K562 (cell line): Measurements from ENCODE around the gene SAMD10. TPM values are rescaled to one million over a fixed set of nuclear protein-coding genes. Genes with fewer than 3 reads are reported as not detected.
A peak's percentile ranks its signal among the peaks of the same experiment; 100 is the strongest.

Experiments
- AFF4 ChIP-seq: sonication (generic); formaldehyde crosslinking; IDR thresholded peaks from 2 replicates; pipeline ENCODE4 v1.8.0; 2023; ENCODE audit warnings: mild to moderate bottlenecking, missing genetic modification reagents
- BRCA1 ChIP-seq, 2 experiments: fragments of 450-650 bp in 1 of 2; sonication (generic) in 1 of 2; formaldehyde crosslinking in 1 of 2; IDR thresholded peaks; 2 replicates each; pipeline versions ENCODE4 v1.5.0 to v1.6.1; 2017 to 2020; ENCODE audit warnings: mild to moderate bottlenecking in 1 of 2, missing genetic modification reagents in 1 of 2
- CREBBP ChIP-seq: IDR thresholded peaks from one replicate; pipeline ENCODE4 v1.6.1; 2012; ENCODE audit warnings: low read depth, mild to moderate bottlenecking, control low read depth, inconsistent platforms, low read length
- ETV5 ChIP-seq: sonication (generic); formaldehyde crosslinking; IDR thresholded peaks from 2 replicates; pipeline ENCODE4 v1.4.0; 2020; ENCODE audit warnings: low read depth, mild to moderate bottlenecking, missing genetic modification reagents
- FOXP1 ChIP-seq: sonication (generic); formaldehyde crosslinking; IDR thresholded peaks from 2 replicates; pipeline ENCODE4 v1.8.0; 2022; ENCODE audit warnings: mild to moderate bottlenecking, missing genetic modification reagents
- GABPA ChIP-seq: fragments of 200-800 bp; sonication (Bioruptor generic); conservative IDR thresholded peaks from 2 replicates; pipeline ENCODE4 v1.6.1; 2016; ENCODE audit warnings: low read depth, missing genetic modification characterization, missing compliant biosample characterization
- HMGN3 ChIP-seq: IDR thresholded peaks from 2 replicates; pipeline ENCODE4 v1.6.1; 2011; ENCODE audit warnings: borderline replicate concordance, low read depth, mild to moderate bottlenecking, mixed read lengths, low read length; ENCODE audit not compliant: insufficient read length; ENCODE audit errors: extremely low read depth
- L3MBTL2 ChIP-seq: fragments of 450-650 bp; IDR thresholded peaks from 2 replicates; pipeline ENCODE4 v1.6.1; 2016; ENCODE audit warnings: mild to moderate bottlenecking, moderate library complexity
- PTTG1 ChIP-seq: fragments of 450-650 bp; IDR thresholded peaks from 2 replicates; pipeline ENCODE4 v1.6.1; 2016; ENCODE audit warnings: low read depth, mild to moderate bottlenecking, missing genetic modification characterization, missing compliant biosample characterization
- RFX5 ChIP-seq: IDR thresholded peaks from 2 replicates; pipeline ENCODE4 v1.6.1; 2011; ENCODE audit warnings: low read depth, mild to moderate bottlenecking, improper control_type of control experiment, low read length
- TCF7 ChIP-seq: sonication (generic); IDR thresholded peaks from 2 replicates; pipeline ENCODE4 v1.6.1; 2016; ENCODE audit warnings: antibody characterized with exemption, borderline replicate concordance
- YY1 ChIP-seq, 3 experiments: IDR thresholded peaks; 2 replicates each; pipeline ENCODE4 v1.6.1; 2011; ENCODE audit warnings: low read length in 2 of 3, mild to moderate bottlenecking in 2 of 3, moderate library complexity in 2 of 3, borderline replicate concordance in 1 of 3, control low read depth in 1 of 3, low read depth in 1 of 3; ENCODE audit not compliant: insufficient read depth in 3 of 3, insufficient replicate concordance in 2 of 3, control insufficient read depth in 1 of 3, insufficient read length in 1 of 3; ENCODE audit errors: extremely low read depth in 1 of 3
- ZNF436 ChIP-seq: fragments of 250-450, 450-650 bp; sonication (Bioruptor Pico); formaldehyde crosslinking; IDR thresholded peaks from 2 replicates; pipeline ENCODE4 v1.7.0; 2020; ENCODE audit warnings: mild to moderate bottlenecking
- ZNF507 ChIP-seq: conservative IDR thresholded peaks from 2 replicates; pipeline ENCODE4 v1.6.1; 2017; ENCODE audit warnings: missing genetic modification characterization, missing compliant biosample characterization
- polyA plus RNA-seq, 8 experiments: library from polyadenylated mRNA; depleted of rRNA in 4 of 8; stranded (reverse) in 5 of 8; unstranded in 3 of 8; fragments of >200 nt; fragmentation: Nextera tagmentation in 2 of 8; fragmentation: Illumina TruSeq in 1 of 8; extraction: Ambion mirVana in 2 of 8; extraction: Trizol in 1 of 8; gene quantifications; 2 replicates each; pipeline versions ENCODE4 v1.2.1 to v1.2.3, GENCODE V29; 2011 to 2014; ENCODE audit warnings: inconsistent platforms in 1 of 8, missing spikeins in 1 of 8
- total RNA-seq, 7 experiments: library from RNA; depleted of rRNA in 6 of 7; stranded (reverse); fragments of >200 nt in 6 of 7; fragmentation: Illumina TruSeq in 2 of 7; extraction: Trizol in 2 of 7; gene quantifications; 2 replicates each; pipeline versions ENCODE4 v1.2.1 to v1.2.3, GENCODE V29; 2011 to 2021; ENCODE audit warnings: low replicate concordance in 1 of 7
- TF ChIP-seq, protein P1 (sequence below): fragments of 250-450 bp; sonication (Bioruptor Pico); IDR thresholded peaks from 2 replicates; pipeline ENCODE4 v1.5.0; 2021; ENCODE audit warnings: mild to moderate bottlenecking, moderate library complexity
- TF ChIP-seq, protein P2 (sequence below): sonication (generic); formaldehyde crosslinking; IDR thresholded peaks from 2 replicates; pipeline ENCODE4 v1.8.0; 2022; ENCODE audit warnings: mild to moderate bottlenecking, missing genetic modification reagents

The SAMD10 gene
- total and polyA plus RNA-seq, 9 of the 15 experiments (the other 6 are each of a cell fraction or from before 2014, with no cell fraction given) = 0.37 to 15.2 (median 4.8) TPM

GRCh38 chr20:63980806-63981728, 1.6 kb upstream of the SAMD10 start, which contains the start of gene PRPF6 (continued):
- TF ChIP-seq BRCA1 (IDR thresholded peaks at IDR 0.05) (no peak), BRCA1 (CRISPR knock-in tag; IDR thresholded peaks at IDR 0.05) (no peak), RFX5 (no peak), ZNF436 (no peak), L3MBTL2 (peak; percentile 82), CREBBP (no peak), YY1 (IDR thresholded peaks at IDR 0.05; ENCODE audit: borderline replicate concordance in 1 of 3, control insufficient read depth in 1 of 3, extremely low read depth in 1 of 3, insufficient read depth in 3 of 3, insufficient read length in 1 of 3, insufficient replicate concordance in 2 of 3, low read depth in 1 of 3, low read length in 2 of 3) (peak in 2 of 3 experiments; percentile 36 to 49), GABPA (peak; percentile 99), ETV5 (CRISPR knock-in tag) (peak; percentile 91), HMGN3 (peak; percentile 72), AFF4 (no peak), TCF7 (peak; percentile 88), PTTG1 (no peak), ZNF507 (tag) (no peak), FOXP1 (CRISPR knock-in tag) (no peak)
- TF ChIP-seq, protein P1, sequence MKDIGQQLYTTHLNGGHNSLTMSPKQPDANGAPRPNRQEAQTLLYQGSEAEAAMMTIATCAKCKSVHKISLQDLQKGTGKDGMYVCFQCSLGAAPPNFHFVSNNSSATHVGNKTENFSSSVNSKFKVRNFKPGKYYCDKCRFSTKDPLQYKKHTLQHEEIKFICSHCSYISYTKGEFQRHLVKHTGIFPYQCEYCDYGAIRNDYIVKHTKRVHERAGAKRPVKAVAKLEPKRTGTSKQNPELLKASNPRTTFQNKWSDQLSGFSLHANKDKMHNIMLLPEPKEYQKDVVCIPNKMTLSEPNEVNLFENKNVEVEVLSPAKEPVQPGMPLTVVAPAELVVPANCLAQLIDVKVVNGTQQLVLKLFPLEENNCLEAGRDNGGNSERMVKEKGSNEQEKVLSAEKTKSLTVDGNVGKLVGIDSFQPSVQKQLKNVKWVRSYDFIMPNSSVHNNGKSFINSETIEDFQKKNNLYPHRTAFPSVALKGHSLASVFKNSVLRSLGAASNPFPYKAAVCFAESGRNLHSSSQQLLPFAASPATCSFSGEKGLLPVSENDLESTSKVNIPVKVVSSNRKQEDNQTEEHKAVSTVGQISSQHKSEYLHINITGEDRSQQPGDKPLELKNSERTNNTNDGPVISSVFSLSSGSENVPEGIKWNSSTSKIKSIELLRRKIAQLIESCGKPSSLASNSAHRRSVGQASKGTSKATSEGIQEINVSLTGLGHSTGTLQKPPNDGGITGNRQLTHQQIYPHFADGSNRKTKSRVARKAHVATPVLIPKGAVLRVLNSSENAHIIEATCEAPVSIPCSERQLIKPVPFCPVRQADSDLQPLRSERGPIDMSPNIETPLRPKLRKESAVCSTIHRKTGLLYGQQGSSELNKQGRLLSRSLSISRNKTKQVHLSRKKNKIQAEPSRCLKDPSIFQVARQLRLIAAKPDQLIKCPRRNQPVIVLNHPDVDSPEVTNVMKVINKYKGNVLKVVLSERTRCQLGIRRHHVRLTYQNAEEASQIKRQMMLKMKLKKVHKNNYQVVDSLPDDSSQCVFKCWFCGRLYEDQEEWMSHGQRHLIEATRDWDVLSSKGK (CRISPR knock-in tag) = no peak
- TF ChIP-seq, protein P2, sequence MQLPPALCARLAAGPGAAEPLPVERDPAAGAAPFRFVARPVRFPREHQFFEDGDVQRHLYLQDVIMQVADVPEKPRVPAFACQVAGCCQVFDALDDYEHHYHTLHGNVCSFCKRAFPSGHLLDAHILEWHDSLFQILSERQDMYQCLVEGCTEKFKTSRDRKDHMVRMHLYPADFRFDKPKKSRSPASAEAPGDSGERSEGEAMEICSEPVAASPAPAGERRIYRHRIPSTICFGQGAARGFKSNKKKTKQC = no peak
